IPS-18c (cell line): ENCODE data around the gene GRAMD1B.
"Not testable (repeated sequence)": the region's sequence is repeated elsewhere in the genome, so short reads cannot be mapped to it uniquely, and the experiment has no call there.

Experiments used
- H3K4me3 ChIP-seq: 2 replicates; pipeline ENCODE4 v1.7.0; 2013; ENCODE audit warnings: low read depth, mild to moderate bottlenecking, low read length, moderate library complexity; ENCODE audit not compliant: insufficient read depth
- H3K9me3 ChIP-seq: one replicate; pipeline ENCODE4 v1.6.1; 2013; ENCODE audit warnings: mild to moderate bottlenecking, low read length, moderate library complexity; ENCODE audit not compliant: control insufficient read depth, insufficient read depth

GRAMD1B gene

DNA sequence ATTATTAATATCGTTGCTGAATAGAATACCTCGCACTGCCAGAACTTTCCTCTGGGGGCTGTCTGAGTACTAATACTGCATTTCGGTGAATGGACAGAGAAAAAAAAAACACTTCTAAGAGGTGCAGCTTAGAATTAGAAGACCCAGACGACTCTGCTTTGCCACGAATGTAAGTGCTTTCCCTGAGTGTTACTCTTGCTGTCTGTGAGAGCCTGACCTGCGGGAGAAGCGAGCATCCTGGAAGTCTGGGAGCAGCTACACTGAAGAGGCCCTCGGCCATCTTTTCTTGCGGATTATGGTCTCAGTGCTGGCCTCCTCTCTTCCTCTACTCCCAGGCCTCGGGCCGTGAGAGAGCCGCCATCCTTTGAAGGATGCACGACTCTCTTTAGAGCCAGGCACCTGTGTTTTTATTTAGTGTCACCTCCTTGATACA, 129.5 kb downstream of the GRAMD1B start:
- no peak overlapping the region for H3K4me3 ChIP-seq
- H3K9me3 ChIP-seq, result no peaks in the 10 kb centered on the region

DNA sequence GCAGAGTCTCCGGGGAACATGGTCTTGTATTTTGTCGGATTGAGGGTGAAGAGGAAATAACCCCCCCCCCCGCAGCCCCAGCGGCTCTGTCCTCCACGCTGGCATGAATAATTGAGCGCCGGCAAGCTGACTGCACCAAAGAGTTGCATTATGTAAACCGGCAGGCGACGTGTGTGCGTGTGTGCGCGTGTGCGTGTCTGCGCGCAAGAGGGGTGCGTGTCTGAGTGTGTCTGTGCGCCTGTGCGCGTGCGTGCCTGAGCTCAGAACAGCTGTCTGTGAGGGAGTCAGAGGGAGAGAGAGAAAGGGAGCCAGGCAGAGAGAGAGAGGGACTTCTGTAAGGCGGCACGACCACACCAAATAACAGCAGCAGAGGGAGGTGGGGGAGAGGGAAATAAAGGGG, 129.9 kb downstream of the GRAMD1B start:
- Histone ChIP-seq H3K4me3 (peak overlapping the region; percentile 35), H3K9me3 (no peaks in the 10 kb centered on the region)

DNA sequence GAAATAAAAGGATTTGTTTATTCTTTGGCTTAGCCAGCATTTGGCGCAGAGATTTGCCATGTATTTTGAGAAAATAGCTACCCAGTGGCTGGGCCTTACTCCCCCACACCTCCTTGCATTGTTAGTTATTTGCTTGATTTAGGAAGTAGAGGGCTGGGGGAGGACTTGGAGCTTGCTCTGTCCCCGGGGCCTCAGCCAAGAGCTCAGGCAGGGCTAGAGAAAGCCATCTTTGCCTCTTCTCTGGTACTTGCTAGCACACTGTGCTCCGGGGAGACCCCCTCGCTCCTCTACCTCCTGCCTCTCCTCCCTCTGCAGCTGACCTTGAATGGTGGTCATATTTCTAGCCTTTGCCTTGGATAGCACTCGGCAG, 131.3 kb downstream of the GRAMD1B start:
- Histone ChIP-seq H3K4me3 (no peak overlapping the region), H3K9me3 (no peaks in the 10 kb centered on the region)

DNA sequence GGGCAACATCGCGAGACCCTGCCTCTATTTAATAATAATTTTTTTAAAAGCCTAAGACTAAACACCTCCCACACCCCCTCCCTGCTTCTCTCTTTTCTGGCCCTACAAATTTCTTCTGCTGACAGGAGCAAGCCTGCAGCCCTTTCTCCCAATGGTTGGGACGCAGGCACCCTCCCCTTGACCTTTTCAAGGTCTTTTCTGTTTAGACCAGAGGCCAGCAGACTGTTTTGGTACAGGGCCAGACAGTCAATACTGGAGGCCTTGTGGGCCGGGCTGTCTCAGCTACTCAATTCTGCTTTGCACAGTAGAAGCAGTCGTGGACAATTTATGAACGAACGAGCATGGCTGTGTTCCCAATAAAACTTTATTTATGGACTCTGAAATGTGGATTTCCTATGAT, 132.1 kb downstream of the GRAMD1B start:
- H3K9me3 ChIP-seq, result no peaks in the 10 kb centered on the region
- H3K4me3 ChIP-seq, result no peak overlapping the region

DNA sequence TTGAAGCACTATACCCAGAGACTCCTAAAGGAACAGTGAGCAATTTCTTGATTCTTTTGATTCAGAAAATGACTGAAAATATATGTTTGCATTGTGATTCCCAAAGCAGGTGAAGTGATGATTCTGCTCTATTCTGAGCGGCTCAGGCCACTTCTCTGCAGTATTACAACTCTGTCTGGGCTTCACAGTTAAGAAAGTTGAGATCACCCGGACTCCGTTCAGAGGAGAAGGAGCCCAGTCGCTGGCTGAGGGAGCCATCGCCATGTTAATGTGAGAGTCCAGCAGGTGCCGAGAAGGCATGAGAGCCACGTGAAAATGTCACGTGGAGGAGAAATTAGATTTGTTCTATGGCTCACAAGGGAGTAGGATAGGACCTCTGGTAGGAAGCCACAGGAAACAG, 132.8 kb downstream of the GRAMD1B start:
- H3K4me3 ChIP-seq, result no peak overlapping the region
- no peaks in the 10 kb centered on the region for H3K9me3 ChIP-seq

DNA sequence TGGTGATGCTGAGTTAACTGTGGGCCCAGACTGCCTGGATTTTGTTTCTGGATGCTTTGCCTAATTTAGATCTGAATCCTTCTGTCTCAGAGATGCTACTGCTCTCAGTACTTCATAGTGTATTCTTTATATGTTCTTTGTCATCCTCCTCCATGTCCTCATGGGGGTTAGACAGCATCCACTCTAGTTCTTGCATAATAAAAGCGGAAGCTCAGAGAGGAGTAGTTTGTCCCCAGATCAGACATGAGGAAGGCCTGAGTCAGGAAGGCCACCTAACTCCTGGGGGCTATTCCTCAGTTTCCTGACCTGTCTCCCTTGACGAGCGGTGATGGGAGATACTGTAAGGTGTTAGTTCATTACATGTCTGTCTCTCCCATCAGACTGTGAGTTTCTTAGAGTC, 134.2 kb downstream of the GRAMD1B start:
- no peak overlapping the region; the same call in 1 of the 2 replicates for H3K4me3 ChIP-seq
- no peaks in the 10 kb centered on the region for H3K9me3 ChIP-seq

DNA sequence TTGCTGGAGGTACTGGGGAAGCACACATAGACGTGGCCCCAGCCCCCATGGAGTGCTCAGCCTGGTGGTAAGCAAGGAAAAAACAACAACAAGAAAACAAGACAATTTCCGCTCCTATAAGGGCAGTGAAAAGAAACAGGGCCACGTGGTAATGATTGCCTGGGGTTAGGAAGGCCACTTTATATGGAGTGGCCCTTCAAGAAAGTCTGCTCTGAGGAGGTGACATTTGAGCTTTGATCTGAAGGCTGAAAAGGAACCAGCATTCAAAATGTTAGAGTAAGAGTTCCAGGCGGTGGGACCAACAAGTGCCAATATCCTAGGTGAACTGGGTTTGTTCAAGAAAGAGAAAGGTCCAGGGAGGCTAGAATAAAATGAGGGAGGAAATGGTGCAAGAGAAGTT, 136.8 kb downstream of the GRAMD1B start:
- H3K9me3 ChIP-seq, result no peaks in the 10 kb centered on the region
- H3K4me3 ChIP-seq, result no peak overlapping the region

DNA sequence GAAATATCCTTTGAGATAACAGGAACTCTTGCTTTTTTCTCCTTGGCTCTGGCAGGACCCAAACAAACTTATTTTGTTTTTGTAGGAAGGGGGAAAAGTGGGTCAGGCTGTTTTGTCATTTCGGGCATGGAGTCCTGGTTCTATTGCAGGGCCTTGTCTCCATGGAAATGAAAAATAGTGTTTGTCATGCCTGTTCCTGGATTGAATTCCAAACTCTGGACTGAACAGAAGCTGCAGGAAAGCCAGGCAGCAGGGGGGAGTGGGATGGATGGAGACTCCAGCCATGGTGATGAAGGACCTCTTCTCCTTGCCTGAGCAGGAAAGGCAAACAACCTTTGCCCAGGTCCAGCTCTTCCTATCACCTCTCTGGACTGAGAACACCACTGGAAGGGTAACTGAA, 137.4 kb downstream of the GRAMD1B start:
- H3K4me3 ChIP-seq, result no peak overlapping the region
- H3K9me3 ChIP-seq, result no peaks in the 10 kb centered on the region

DNA sequence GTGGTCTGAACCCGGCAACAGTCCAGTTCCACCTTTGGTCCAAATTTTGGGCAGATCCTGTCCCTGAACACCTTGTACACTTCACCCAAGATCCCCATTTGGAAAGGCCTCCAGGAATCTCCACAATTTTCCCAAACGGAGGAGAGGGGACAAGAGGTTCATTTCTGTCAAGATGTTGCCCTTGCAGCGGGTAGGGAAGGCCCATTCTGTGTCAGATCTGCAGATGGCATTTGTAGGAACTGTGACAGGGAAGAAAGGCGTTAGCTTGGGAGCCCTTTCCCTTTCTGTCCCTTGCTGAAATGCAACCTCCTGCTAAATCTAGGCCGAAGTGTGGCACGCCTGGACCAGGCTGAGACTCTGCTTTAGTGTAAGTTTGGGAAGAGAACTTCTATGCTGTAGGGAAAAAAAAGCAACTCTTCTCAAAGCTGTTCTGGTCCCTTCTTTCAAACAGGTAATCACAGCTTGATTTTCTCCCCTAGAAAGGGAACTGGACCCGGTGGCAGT, 138.3 kb downstream of the GRAMD1B start:
- no peak overlapping the region for H3K4me3 ChIP-seq
- no peaks in the 10 kb centered on the region for H3K9me3 ChIP-seq

DNA sequence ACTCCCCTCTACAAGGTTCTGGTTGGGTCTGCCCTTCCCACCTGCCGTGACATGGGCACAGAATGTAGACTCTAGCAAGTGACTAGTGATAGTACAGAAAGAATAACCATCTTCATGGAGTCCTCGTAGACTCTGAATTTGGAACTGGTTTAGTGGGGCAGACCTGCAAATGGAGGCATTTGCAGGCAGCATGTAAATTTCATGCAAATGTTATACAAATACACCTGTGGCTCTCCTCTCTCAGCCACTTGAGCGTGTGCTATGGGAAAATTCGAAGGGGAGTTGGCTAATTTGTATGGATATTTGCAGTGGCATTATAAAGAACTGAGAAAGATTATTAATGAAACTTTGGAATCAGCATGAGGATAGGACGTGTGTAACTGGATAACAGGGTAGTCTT, 139.3 kb downstream of the GRAMD1B start:
- no peak overlapping the region for H3K4me3 ChIP-seq
- H3K9me3 ChIP-seq, result no peaks in the 10 kb centered on the region

DNA sequence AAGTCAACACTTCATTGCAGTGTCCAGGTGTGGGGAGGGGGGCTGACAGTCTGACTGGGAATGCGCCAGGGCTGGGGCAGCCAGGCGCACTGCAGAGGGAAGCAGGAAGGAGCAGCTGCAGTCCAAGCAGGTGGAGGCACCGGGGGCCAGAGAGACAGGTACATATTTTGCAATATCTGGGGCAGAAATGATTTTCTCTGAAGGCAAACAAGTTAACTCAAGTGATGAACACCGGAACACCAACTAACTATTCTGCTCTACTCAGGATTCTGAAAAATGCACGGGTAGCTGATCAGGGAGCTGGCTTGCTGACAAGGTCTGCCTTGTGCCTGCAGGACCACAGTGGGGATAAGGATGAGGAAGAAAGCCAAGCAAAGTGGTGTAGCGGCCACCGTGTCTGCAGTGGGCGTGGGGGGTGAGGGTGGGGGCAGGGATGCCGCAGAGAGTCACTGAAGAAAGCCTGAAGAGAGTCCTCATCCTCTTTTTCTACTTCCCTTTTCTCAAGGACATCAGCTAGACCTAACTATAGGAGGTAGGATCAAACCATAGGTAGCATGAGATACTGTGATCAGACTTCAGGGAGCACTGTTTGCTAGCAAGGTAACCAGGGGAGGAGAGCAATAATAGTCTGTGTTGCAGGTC, 141.0 kb downstream of the GRAMD1B start:
- H3K9me3 ChIP-seq, result no peaks in the 10 kb centered on the region
- no peak overlapping the region; the same call in 1 of the 2 replicates for H3K4me3 ChIP-seq

DNA sequence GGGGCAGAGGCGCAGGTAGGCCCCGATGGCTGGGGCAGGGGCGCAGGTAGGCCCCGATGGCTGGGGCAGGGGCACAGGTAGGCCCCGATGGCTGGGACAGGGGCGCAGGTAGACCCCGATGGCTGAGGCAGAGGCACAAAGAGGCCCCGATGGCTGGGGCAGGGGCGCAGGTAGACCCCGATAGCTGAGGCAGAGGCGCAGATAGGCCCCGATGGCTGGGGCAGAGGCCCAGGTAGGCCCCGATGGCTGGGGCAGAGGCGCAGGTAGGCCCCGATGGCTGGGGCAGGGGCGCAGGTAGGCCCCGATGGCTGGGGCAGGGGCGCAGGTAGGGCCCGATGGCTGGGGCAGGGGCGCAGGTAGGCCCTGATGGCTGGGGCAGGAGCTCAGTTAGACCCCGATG, 142.7 kb downstream of the GRAMD1B start:
- H3K9me3 ChIP-seq, H3K4me3 ChIP-seq: not testable (repeated sequence)

DNA sequence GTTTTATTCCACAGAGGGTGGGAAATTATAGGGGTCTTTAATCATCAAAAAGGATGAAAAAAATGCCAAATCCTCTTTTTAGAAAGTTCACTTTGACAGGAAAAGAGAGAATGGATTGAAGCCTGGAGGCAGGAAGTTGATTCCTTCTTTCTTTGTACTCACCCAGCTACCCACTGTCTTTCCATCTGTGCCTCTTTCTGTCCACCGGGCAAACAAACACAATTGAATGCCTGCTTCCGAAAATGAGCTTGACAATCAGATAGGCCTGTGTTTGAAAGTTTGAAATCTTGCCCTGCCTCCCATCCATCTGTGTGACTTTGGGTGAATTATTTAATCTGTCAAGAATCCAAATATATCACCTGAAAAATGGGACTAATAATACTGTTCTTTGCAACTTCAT, 143.2 kb downstream of the GRAMD1B start:
- no peak overlapping the region for H3K4me3 ChIP-seq
- no peaks in the 10 kb centered on the region for H3K9me3 ChIP-seq

DNA sequence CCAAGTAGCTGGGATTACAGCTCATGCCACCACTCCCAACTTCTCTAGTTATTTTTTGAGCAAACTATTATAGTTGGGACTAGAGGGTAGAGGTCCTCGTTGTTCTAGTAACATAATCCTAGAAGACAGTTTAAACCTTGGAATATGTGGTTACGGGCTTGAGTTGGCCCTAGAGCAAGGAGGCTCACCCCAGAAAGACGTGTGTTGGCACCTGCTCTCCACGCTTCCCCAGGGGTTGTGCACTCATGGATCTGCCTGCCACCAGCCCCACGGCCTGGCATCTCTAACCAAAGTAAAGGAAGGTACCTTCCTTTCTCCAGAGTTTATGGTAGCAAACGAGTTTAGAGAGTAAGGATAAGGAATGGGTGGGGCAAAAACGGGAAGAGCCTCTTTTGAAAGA, 145.4 kb downstream of the GRAMD1B start:
- Histone ChIP-seq H3K9me3 (no peaks in the 10 kb centered on the region), H3K4me3 (no peak overlapping the region)

DNA sequence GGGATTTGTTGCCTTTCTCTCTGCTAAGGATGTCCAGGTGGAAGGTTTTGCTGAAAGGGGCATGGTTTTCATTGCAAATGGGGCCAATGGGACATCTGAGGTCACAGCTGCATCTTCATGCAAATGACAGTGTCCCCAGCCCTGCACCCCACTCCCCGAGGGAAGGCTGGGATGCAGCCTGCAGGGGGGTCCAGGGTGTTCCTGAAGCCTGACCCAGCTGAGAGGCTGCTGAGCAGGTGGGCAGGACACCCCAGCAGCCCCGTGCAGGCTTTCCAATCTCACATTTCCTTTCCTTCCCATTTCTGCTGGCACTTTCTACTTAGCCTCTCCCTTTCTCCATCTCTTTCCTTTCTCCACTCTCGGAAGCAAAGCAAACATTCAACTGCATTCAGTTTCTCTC, 146.0 kb downstream of the GRAMD1B start:
- Histone ChIP-seq H3K9me3 (no peaks in the 10 kb centered on the region), H3K4me3 (no peak overlapping the region)

DNA sequence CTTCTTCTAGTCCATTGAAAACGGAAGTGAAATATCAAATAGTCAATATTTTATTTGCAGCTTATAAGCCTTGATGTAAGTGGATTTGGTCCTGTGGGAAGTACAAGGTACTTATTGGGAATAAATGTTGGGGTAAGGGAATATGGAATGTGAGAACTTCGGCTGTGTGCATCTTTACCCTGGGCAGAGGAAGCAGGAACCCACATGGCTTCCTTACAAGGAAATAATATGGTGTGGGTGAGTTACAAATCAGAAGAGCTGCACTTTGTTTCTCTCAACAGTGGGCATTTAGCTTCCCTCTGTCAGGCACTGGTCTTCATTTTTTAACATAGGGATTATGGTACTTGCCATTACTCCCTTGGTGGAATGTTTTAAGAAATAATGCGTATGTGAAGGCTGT, 146.4 kb downstream of the GRAMD1B start:
- H3K4me3 ChIP-seq, result no peak overlapping the region
- H3K9me3 ChIP-seq, result no peaks in the 10 kb centered on the region

DNA sequence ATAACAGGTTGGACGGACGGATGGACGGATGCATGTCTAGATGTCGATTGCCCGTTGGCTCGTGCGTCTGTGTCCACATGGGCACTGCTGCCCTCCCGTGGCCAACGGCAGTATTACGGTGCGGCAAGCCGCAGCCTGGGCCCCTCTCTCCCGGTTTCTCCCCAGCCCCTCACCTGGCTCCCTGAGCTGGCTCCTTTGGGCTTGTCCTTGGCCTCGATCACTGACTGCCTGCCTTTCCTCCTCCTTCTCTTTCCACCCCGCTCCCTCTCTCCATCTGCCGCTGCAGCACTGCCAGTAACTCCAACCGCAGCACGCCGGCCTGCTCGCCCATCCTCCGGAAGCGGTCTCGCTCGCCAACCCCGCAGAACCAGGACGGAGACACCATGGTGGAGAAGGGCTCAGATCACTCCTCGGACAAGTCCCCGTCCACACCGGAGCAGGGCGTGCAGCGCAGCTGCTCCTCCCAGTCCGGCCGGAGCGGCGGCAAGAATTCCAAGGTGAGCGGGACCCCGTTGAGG, 147.1 kb downstream of the GRAMD1B start:
- H3K9me3 ChIP-seq, result peaks cover 2% of the 10 kb centered on the region

DNA sequence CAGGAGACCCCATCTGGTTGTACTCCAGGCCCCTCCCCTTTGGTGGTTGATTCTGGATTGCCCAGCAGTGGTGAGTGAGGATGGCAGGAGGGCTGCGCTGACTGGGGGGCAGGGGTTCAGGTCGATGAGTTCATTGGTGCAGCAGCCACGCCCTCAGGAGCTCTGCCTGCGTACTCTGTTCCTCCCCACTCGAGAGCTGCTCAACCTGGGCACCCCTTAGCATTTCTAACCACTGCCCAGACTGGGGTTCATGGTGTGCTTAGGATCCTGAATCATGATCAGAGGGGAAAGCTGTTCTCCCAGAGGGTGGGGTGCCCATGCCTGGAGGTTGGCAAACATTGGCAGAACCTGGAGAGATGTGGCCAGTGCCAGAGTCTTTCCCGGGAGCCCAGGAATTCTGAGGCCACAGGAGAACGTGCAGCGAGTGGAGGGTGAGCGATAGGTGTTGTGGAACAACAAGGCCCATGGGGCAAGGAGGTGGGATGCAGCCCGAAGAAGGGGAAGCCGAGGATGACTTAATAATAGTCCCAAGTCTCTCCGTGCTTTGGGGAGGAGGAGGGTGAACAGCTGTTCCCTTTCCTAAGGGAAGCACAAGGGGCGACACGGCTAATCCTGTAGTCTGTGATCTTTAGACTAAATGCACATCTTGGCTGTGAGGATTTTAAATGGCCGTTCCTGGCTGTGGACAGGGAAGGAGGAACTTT, 148.9 kb downstream of the GRAMD1B start:
- Histone ChIP-seq H3K9me3 (peaks cover 2% of the 10 kb centered on the region), H3K4me3 (no peak overlapping the region)

More for the DNA sequence above, 147.1 kb downstream of the GRAMD1B start:
- no peak overlapping the region for H3K4me3 ChIP-seq
